CD4-positive, alpha-beta T cell treated with Interferon gamma for 1 hour (primary cell): ENCODE measurements around the gene TNFRSF11A.

Source experiments
- DNase-seq: peaks from one replicate; pipeline ENCODE4 v3.0.0-alpha.2; 2020

The TNFRSF11A gene

GRCh38 chr18:62386601-62387000 is 61.5 kb downstream of the TNFRSF11A start:
- DNase-seq = no peak

DNA sequence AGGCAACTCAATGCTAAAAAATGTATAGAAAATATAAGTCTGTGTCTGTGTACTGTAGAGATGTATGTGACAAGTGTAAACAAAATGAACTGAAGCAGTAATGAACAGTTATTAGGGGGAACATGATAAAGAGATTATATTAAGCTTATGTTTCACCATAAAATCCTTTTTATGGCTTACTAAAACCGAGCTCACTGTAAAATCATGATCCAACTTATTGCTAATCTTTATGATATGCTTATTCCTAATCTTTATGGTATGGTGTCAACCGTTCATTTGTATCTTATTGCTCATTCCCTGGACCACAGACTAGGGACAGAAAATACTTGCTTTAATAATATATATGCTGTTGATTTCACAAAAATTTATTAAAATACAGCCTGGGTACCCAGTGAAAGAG is 62.1 kb downstream of the TNFRSF11A start:
- DNase-seq = no peak

DNA sequence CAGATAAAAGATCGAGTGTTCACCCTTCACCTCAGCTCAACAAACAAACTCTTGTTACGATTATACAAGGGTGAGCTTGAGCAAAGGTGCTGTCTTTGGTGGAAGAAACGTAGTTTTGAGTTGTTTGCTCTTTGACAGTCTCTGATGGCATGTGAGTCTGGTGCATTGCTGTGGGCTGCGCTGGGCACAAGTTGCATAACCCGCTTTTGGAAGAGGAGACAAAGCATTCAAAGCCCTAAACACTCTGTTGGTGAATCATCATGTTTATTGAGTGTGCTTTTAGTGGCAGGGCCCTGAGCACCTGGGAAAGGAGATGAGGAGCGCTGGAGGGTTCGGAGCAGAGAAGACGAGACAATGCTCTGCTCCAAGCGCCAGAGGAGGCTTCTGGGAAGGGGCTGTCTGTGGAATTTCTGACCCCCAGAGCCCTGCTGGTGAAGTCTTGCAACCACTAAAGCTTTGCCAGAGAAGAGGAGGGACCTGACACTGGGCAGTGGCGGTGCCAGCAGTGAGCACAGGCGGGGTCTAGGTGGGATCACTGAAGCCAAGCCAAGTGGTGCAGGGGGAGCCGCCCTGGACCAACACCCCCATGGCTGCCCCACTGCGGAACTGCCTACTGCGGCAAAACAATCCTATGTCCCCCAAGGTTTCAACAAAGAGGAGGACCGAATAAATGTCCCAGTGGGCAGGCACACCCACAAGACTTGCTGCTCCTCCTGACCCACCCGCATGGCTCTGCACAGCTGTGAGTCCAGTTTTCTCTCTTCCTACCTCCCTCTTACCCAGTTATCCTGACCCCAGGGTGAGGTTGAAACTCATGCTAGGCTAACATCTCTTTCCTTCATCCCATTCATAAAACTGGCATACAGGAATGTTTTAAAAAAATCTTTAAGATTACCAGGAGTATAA is 64.0 kb downstream of the TNFRSF11A start:
- no peak for DNase-seq

DNA sequence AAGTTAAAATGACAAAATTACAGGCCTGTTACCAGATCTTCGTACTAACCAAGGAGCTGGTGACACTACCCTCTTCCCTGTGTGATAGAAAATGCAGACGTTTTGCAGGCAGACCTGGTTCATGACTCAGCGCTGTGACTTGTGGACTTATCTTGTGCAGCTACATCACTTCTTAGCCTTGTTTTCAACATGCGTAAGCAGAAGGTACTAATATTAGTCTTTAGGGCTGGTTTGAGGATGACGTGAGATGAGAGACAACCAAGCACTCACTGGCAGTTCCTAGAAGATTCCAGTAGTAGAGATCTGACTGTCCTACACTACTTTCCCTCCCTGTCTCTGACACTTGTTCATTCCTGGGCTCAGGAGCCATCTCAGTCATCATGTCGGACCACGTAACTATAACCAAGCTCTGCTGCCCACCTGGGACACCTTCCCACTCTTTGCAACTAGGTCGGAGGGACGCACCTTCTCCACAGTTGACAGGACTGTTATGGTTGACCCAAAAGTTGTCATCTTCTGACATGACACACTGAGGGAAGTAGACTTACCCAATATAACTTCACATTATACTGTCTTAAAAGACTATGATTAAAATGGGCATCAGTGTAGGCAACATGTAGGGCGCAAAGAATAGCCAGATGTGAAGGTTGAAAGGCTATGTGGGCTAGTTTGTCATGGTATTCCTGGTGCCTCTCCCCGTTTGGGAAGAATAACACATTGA is 64.8 kb downstream of the TNFRSF11A start:
- DNase-seq = no peak

- no peak for DNase-seq
Measured at GRCh38 chr18:62394006-62394763, 69.1 kb downstream of the TNFRSF11A start.

GRCh38 chr18:62396381-62396780 is 71.3 kb downstream of the TNFRSF11A start:
- no peak for DNase-seq

DNA sequence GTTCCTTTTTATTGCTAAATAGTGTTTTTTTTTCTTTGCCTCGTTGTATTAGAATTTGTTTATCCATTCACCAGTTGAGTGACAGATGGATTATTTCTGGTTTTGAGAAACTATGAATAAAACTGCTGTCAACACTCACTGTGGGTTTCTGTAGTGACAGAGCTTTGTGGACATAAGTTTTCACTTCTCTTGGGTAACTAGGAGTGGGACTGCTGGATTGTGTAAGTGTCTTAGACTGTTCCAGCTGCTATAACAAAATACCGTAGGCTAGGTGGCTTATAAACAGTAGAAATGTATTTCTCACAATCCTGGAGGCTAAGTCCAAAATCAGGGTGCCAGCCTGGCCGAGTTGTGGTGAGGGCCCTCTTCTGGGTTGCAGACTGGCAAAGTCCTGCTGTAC is 71.9 kb downstream of the TNFRSF11A start:
- no peak for DNase-seq

GRCh38 chr18:62398291-62398690 is 73.2 kb downstream of the TNFRSF11A start:
- no peak for DNase-seq

GRCh38 chr18:62399276-62399675 is 74.2 kb downstream of the TNFRSF11A start:
- no peak for DNase-seq

GRCh38 chr18:62399781-62400308 is 74.7 kb downstream of the TNFRSF11A start:
- no peak for DNase-seq

DNA sequence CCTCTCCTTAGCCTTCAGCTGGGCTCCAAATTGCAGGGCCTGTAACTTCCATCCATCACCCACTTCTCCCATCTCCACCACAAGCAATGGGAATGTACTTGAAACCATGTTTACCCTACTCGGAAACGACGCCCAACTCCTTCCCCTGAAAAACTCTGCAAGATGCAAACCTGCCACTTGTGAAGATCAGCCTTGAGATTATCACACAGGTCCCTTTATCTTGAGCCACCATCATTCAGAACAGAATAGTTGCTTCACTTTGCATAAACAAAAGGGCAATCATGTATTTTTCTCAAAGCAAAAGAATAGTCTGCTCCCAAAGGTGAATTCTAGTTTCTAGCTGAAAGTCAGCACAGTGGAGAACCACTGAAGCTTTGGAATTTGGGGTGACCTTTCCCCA is 75.8 kb downstream of the TNFRSF11A start:
- no peak for DNase-seq

GRCh38 chr18:62402342-62402948 is 77.3 kb downstream of the TNFRSF11A start:
- no peak for DNase-seq

GRCh38 chr18:62403120-62403519 is 78.0 kb downstream of the TNFRSF11A start:
- no peak for DNase-seq

- DNase-seq = no peak
Measured at GRCh38 chr18:62404881-62405280, 79.8 kb downstream of the TNFRSF11A start.

- no peak for DNase-seq
Measured at GRCh38 chr18:62407660-62408059, 82.5 kb downstream of the TNFRSF11A start.

DNA sequence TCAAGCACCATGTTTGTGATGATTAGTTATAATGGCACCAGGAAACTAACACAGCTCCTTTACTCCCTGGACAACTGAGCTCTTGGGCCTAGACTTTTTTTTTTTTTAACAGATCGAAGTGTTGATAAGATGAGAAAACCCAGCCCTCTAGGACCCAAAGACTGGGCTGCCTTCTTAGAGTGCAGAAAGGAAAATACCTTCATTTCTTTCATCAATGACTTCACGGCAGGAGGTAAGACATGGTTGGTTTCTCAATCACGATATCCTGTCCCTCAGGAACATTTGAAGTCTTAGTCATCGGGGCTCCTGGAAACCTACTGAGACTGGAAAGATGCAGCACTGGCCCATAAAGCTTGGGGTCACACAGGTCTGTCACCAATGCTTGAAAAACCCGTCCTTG is 84.7 kb downstream of the TNFRSF11A start:
- DNase-seq = no peak

DNA sequence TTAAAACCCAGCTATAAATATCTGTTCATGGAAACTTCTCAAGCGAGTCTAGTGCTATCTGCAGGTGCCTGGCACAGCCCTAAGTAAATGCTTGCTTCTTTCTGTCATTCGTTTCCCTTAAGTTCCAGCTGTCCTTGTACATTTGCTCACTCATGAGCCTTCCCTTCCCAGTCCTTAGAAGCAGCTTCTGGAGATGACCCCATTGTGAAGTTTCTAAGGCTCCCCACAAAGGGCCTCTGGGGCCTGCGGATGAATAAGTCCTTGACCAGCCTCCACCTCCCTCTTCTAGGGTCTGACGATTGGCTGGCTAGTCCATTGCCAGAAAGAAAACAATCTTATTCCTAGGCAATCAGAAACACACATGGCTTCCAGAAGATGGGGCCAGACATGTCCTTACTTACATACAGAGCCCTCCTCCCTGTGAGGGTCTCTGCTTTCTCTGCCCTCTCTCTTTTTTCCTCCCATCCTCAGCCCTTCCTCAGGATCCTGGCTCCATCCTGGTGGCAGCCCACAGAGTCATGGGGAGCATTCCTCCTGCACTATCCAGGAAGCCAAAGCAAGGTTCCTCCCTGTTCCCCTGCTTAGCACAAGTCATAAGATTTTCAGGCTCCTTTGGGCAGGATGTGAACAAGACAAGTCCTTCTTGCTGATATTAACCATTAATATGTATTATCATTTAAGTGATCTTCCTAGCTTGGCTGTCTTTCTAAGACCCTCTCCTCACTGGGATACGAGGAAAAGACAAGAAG is 87.3 kb downstream of the TNFRSF11A start:
- DNase-seq = no peak

GRCh38 chr18:62413206-62413605 is 88.1 kb downstream of the TNFRSF11A start:
- DNase-seq = no peak

DNA sequence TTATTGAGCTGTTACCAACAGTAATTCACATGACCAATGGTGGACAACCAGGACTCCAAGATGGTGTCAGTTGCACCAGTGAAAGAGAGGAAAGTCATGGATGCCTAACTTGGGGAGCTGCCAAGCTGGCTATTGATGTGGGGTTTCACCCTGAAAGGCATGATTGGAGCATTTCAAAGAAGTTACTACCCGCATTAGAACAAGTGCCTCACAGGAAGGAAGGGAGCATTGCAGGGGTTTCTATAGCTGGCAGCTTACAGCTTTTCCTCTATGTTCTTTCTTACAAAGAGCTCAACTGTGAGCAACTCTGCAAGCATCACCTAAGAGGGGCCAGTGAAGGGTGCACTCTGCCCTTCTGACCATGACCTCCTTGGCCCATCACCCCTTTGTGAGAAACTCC is 93.1 kb downstream of the TNFRSF11A start:
- no peak for DNase-seq

GRCh38 chr18:62420151-62420512 is 95.0 kb downstream of the TNFRSF11A start:
- no peak for DNase-seq

- peak; percentile 67 for DNase-seq
Measured at GRCh38 chr18:62420513-62421209, 95.6 kb downstream of the TNFRSF11A start.
